Neutrophil (primary cell): ENCODE results near the gene REPS2.

Experiments
- H3K27ac ChIP-seq: fragments of 200-600 bp; sonication (generic); 2 replicates; pipeline ENCODE4 v1.5.1; 2016; ENCODE audit warnings: mild to moderate bottlenecking, moderate library complexity
- H3K27me3 ChIP-seq: fragments of 200-600 bp; sonication (generic); 2 replicates; pipeline ENCODE4 v1.6.0; 2016; ENCODE audit warnings: mild to moderate bottlenecking
- H3K36me3 ChIP-seq: fragments of 200-600 bp; sonication (generic); 2 replicates; pipeline ENCODE4 v1.5.1; 2017
- H3K4me1 ChIP-seq, 2 experiments: fragments of 200-600 bp in 1 of 2; sonication (generic) in 1 of 2; 1 replicate in 1 of 2; 2 replicates in 1 of 2; pipeline versions ENCODE4 v1.5.1 to v1.6.1; 2013 to 2016; ENCODE audit warnings: low read depth in 1 of 2, low read length in 1 of 2, mild to moderate bottlenecking in 1 of 2, moderate library complexity in 1 of 2; ENCODE audit not compliant: control insufficient read depth in 1 of 2, insufficient read depth in 1 of 2
- H3K4me3 ChIP-seq, 2 experiments: fragments of 200-600 bp in 1 of 2; sonication (generic) in 1 of 2; 1 replicate in 1 of 2; 2 replicates in 1 of 2; pipeline ENCODE4 v1.5.1; 2013 to 2016; ENCODE audit warnings: low read depth in 1 of 2, low read length in 1 of 2, mild to moderate bottlenecking in 1 of 2, moderate library complexity in 1 of 2
- H3K9me3 ChIP-seq: fragments of 200-600 bp; sonication (generic); 2 replicates; pipeline ENCODE4 v1.5.1; 2016
- CTCF ChIP-seq: fragments of 200-600 bp; sonication (generic); IDR thresholded peaks from 2 replicates; pipeline ENCODE4 v1.5.1; 2016; ENCODE audit warnings: antibody characterized with exemption

The REPS2 gene

GRCh38 chrX:16924631-16925480, 21.6 kb upstream of the REPS2 start:
- no peak overlapping the region for H3K27ac ChIP-seq
- no peak for TF ChIP-seq CTCF
- no peak overlapping the region for H3K4me3 ChIP-seq
- H3K9me3 ChIP-seq: no peaks in the 10 kb centered on the region
- no peaks in the 10 kb centered on the region for H3K27me3 ChIP-seq
- no peaks in the 10 kb centered on the region for H3K4me1 ChIP-seq
- H3K36me3 ChIP-seq: no peaks in the 10 kb centered on the region

GRCh38 chrX:16930392-16930791, 16.1 kb upstream of the REPS2 start:
- no peak overlapping the region for H3K27ac ChIP-seq
- no peak for TF ChIP-seq CTCF
- no peaks in the 10 kb centered on the region for H3K4me1 ChIP-seq
- H3K9me3 ChIP-seq: no peaks in the 10 kb centered on the region
- H3K27me3 ChIP-seq: no peaks in the 10 kb centered on the region
- no peaks in the 10 kb centered on the region for H3K36me3 ChIP-seq
- H3K4me3 ChIP-seq: no peak overlapping the region

- no peak for TF ChIP-seq CTCF
- no peaks in the 10 kb centered on the region for H3K9me3 ChIP-seq
- no peak overlapping the region for H3K27ac ChIP-seq
These were observed 15.1 kb upstream of the REPS2 start for GRCh38 chrX:16931371-16931770.

GRCh38 chrX:16931855-16932575, 14.4 kb upstream of the REPS2 start:
- Histone ChIP-seq H3K27me3 (no peaks in the 10 kb centered on the region), H3K36me3 (no peaks in the 10 kb centered on the region), H3K27ac (no peak overlapping the region), H3K9me3 (no peaks in the 10 kb centered on the region), H3K4me3 (no peak overlapping the region), H3K4me1 (no peaks in the 10 kb centered on the region)
- TF ChIP-seq CTCF: no peak

More at GRCh38 chrX:16931371-16931770, 15.1 kb upstream of the REPS2 start:
- H3K4me1 ChIP-seq: no peaks in the 10 kb centered on the region
- H3K27me3 ChIP-seq: no peaks in the 10 kb centered on the region
- no peaks in the 10 kb centered on the region for H3K36me3 ChIP-seq
- H3K4me3 ChIP-seq: no peak overlapping the region

GRCh38 chrX:16934185-16934584, 12.3 kb upstream of the REPS2 start:
- no peaks in the 10 kb centered on the region for H3K9me3 ChIP-seq
- no peak for TF ChIP-seq CTCF
- no peak overlapping the region for H3K27ac ChIP-seq
- no peaks in the 10 kb centered on the region for H3K36me3 ChIP-seq
- no peaks in the 10 kb centered on the region for H3K4me1 ChIP-seq
- H3K27me3 ChIP-seq: no peaks in the 10 kb centered on the region
- H3K4me3 ChIP-seq: no peak overlapping the region
